Ishikawa (cell line): Measurements from ENCODE around the gene PUSL1.

Experiments
- CEBPB ChIP-seq: IDR thresholded peaks from 2 replicates; pipeline ENCODE4 v1.6.1; 2012
- EGR1 ChIP-seq: IDR thresholded peaks from 2 replicates; pipeline ENCODE4 v1.6.1; 2012
- EP300 ChIP-seq: IDR thresholded peaks from 2 replicates; pipeline ENCODE4 v1.6.1; 2012; ENCODE audit warnings: borderline replicate concordance
- FOXM1 ChIP-seq: IDR thresholded peaks from 2 replicates; pipeline ENCODE4 v1.6.1; 2012; ENCODE audit warnings: low read depth, borderline replicate concordance
- NFIC ChIP-seq: IDR thresholded peaks from 2 replicates; pipeline ENCODE4 v1.6.1; 2012
- RAD21 ChIP-seq: IDR thresholded peaks from 2 replicates; pipeline ENCODE4 v1.6.1; 2012; ENCODE audit warnings: low read depth
- REST ChIP-seq: IDR thresholded peaks from 2 replicates; pipeline ENCODE4 v1.6.1; 2012; ENCODE audit warnings: low read depth, mild to moderate bottlenecking
- TAF1 ChIP-seq: IDR thresholded peaks from 2 replicates; pipeline ENCODE4 v1.6.1; 2012; ENCODE audit warnings: low read depth, mild to moderate bottlenecking
- TCF12 ChIP-seq: IDR thresholded peaks from 2 replicates; pipeline ENCODE4 v1.6.1; 2012; ENCODE audit warnings: low read depth
- TEAD4 ChIP-seq: IDR thresholded peaks from 2 replicates; pipeline ENCODE4 v1.6.1; 2012
- USF1 ChIP-seq: IDR thresholded peaks from 2 replicates; pipeline ENCODE4 v1.6.1; 2012
- YY1 ChIP-seq: IDR thresholded peaks from 2 replicates; pipeline ENCODE4 v1.6.1; 2012; ENCODE audit warnings: low read depth
- ZBTB7A ChIP-seq: IDR thresholded peaks from 2 replicates; pipeline ENCODE4 v1.6.1; 2012; ENCODE audit warnings: low read depth
- TF ChIP-seq, protein P1 (sequence below): IDR thresholded peaks from 2 replicates; pipeline ENCODE4 v1.6.1; 2012

Gene PUSL1

GRCh38 chr1:1329304-1330210 lies 21.2 kb downstream of the PUSL1 start:
- no peak for TF ChIP-seq YY1
- no peak for TF ChIP-seq RAD21
- TF ChIP-seq EGR1, result no peak
- TF ChIP-seq TAF1, result no peak
- no peak for TF ChIP-seq REST
- no peak for TF ChIP-seq TEAD4
- TF ChIP-seq NFIC, result no peak
- no peak for TF ChIP-seq USF1
- no peak for TF ChIP-seq CEBPB
- TF ChIP-seq EP300, result no peak
- no peak for TF ChIP-seq TCF12
- no peak for TF ChIP-seq FOXM1

GRCh38 chr1:1330366-1331067 lies 22.1 kb downstream of the PUSL1 start:
- TF ChIP-seq, protein P1, sequence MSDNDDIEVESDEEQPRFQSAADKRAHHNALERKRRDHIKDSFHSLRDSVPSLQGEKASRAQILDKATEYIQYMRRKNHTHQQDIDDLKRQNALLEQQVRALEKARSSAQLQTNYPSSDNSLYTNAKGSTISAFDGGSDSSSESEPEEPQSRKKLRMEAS, result no peak
- TF ChIP-seq EP300 (no peak), TAF1 (no peak), EGR1 (no peak), TCF12 (0 out of 2 replicates have a peak, but pooled peaks have one; percentile 10), TEAD4 (no peak)

- no peak for TF ChIP-seq TCF12
- TF ChIP-seq NFIC, result no peak
- no peak for TF ChIP-seq USF1
- TF ChIP-seq REST, result no peak
- TF ChIP-seq, protein P1, result no peak
- no peak for TF ChIP-seq FOXM1
- no peak for TF ChIP-seq EP300
- TF ChIP-seq YY1, result no peak
- no peak for TF ChIP-seq TEAD4
- TF ChIP-seq RAD21, result no peak
- TF ChIP-seq ZBTB7A, result no peak
Observed at GRCh38 chr1:1331068-1331965, 22.9 kb downstream of the PUSL1 start, which contains the start of gene TAS1R3. Gene TAS1R3 (plus strand): TSS chr1:1331280. CDS start chr1:1331346, 66 bp downstream.

DNA sequence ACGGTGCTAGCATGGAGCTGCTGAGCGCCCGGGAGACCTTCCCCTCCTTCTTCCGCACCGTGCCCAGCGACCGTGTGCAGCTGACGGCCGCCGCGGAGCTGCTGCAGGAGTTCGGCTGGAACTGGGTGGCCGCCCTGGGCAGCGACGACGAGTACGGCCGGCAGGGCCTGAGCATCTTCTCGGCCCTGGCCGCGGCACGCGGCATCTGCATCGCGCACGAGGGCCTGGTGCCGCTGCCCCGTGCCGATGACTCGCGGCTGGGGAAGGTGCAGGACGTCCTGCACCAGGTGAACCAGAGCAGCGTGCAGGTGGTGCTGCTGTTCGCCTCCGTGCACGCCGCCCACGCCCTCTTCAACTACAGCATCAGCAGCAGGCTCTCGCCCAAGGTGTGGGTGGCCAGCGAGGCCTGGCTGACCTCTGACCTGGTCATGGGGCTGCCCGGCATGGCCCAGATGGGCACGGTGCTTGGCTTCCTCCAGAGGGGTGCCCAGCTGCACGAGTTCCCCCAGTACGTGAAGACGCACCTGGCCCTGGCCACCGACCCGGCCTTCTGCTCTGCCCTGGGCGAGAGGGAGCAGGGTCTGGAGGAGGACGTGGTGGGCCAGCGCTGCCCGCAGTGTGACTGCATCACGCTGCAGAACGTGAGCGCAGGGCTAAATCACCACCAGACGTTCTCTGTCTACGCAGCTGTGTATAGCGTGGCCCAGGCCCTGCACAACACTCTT lies 23.8 kb downstream of the PUSL1 start:
- TF ChIP-seq CEBPB, result no peak
- no peak for TF ChIP-seq NFIC
- no peak for TF ChIP-seq TAF1
- TF ChIP-seq EGR1, result no peak
- TF ChIP-seq EP300, result no peak
- TF ChIP-seq FOXM1, result no peak
- TF ChIP-seq, protein P1, result no peak
- no peak for TF ChIP-seq RAD21
- TF ChIP-seq TCF12, result no peak
- no peak for TF ChIP-seq USF1
- TF ChIP-seq TEAD4, result no peak
- TF ChIP-seq REST, result no peak
- TF ChIP-seq ZBTB7A, result no peak
